Panc1 (cell line): ENCODE measurements around the gene PTS.

Experiments
- CTCF ChIP-seq: fragments of 450-650 bp; IDR thresholded peaks from 2 replicates; pipeline ENCODE4 v1.5.1; 2017; ENCODE audit warnings: mild to moderate bottlenecking
- SIN3A ChIP-seq: IDR thresholded peaks from 2 replicates; pipeline ENCODE4 v1.6.1; 2012; ENCODE audit warnings: low read depth, mild to moderate bottlenecking, low read length, moderate library complexity, borderline replicate concordance; ENCODE audit not compliant: insufficient read depth
- TCF7L2 ChIP-seq: IDR thresholded peaks from 2 replicates; pipeline ENCODE4 v1.6.1; 2011; ENCODE audit warnings: mild to moderate bottlenecking, low read depth, low read length, inconsistent platforms

DNA sequence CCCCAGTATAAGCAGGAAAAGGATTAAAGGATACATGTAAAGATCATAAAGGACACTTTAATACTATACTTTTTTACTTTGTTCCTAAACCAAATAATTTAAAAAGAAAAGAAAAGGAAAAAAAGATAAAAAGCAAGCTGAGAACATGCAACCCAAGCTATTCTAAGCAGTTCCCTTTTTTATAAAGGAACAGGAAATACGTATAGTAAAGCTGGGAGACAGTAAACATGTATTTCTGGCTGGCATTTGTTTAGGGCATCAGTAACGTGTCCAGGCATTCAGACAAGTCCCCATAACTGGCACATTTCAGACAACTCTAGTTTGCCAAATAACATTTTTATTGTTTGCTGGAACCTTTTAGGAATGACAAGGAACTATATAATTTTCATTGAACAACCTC lies 26.0 kb upstream of the PTS start:
- TF ChIP-seq TCF7L2 (no peak), CTCF (no peak), SIN3A (no peak)
